Hepatocyte (in vitro differentiated cells): ENCODE measurements around the gene WFDC1. TPM values are rescaled to one million over a fixed set of nuclear protein-coding genes. Genes with fewer than 3 reads are reported as not detected.

Experiments
- DNase-seq: peaks from one replicate; pipeline ENCODE4 v3.0.0-alpha.2; 2016; ENCODE audit warnings: low spot score
- H2AFZ ChIP-seq: fragments of 200-600 bp; sonication (generic); 2 replicates; pipeline ENCODE4 v1.6.0; 2016; ENCODE audit warnings: antibody characterized with exemption, mild to moderate bottlenecking
- H3K27ac ChIP-seq: fragments of 200-600 bp; sonication (generic); 2 replicates; pipeline ENCODE4 v1.5.1; 2016; ENCODE audit warnings: mild to moderate bottlenecking
- H3K27me3 ChIP-seq: fragments of 200-600 bp; sonication (generic); 2 replicates; pipeline ENCODE4 v1.6.1; 2016
- H3K36me3 ChIP-seq: fragments of 200-600 bp; sonication (generic); replicated peaks from 2 replicates; pipeline ENCODE4 v1.5.1; 2016; ENCODE audit warnings: low read depth; ENCODE audit not compliant: insufficient read depth
- H3K4me1 ChIP-seq: fragments of 200-600 bp; sonication (generic); 2 replicates; pipeline ENCODE4 v1.5.1; 2016; ENCODE audit warnings: mild to moderate bottlenecking, moderate library complexity; ENCODE audit not compliant: insufficient read depth
- H3K4me2 ChIP-seq: fragments of 200-600 bp; sonication (generic); 2 replicates; pipeline ENCODE4 v1.6.0; 2016
- H3K4me3 ChIP-seq: fragments of 200-600 bp; sonication (generic); 2 replicates; pipeline ENCODE4 v1.5.1; 2016; ENCODE audit warnings: mild to moderate bottlenecking
- H3K79me2 ChIP-seq: fragments of 200-600 bp; sonication (generic); 2 replicates; pipeline ENCODE4 v1.6.0; 2017; ENCODE audit warnings: mild to moderate bottlenecking
- H3K9me2 ChIP-seq: fragments of 200-600 bp; sonication (generic); replicated peaks from 2 replicates; pipeline ENCODE4 v1.6.0; 2017; ENCODE audit warnings: mild to moderate bottlenecking; ENCODE audit not compliant: insufficient read depth
- H3K9me3 ChIP-seq: fragments of 200-600 bp; sonication (generic); 2 replicates; pipeline ENCODE4 v1.5.1; 2016; ENCODE audit warnings: low read depth, mild to moderate bottlenecking
- H4K20me1 ChIP-seq: fragments of 200-600 bp; sonication (generic); 2 replicates; pipeline ENCODE4 v1.6.0; 2016; ENCODE audit warnings: mild to moderate bottlenecking; ENCODE audit not compliant: insufficient read depth, poor library complexity, severe bottlenecking
- CTCF ChIP-seq: fragments of 200-600 bp; sonication (generic); IDR thresholded peaks from 2 replicates; pipeline ENCODE4 v1.5.1; 2016; ENCODE audit warnings: antibody characterized with exemption, mild to moderate bottlenecking; ENCODE audit not compliant: poor library complexity
- EZH2 ChIP-seq: fragments of 200-600 bp; sonication (generic); IDR thresholded peaks from 2 replicates; pipeline ENCODE4 v1.6.1; 2016; ENCODE audit warnings: antibody characterized with exemption, mild to moderate bottlenecking, borderline replicate concordance
- EZH2phosphoT487 ChIP-seq: fragments of 200-600 bp; sonication (generic); IDR thresholded peaks from one replicate; pipeline ENCODE4 v1.6.1; 2018; ENCODE audit warnings: antibody characterized with exemption, mild to moderate bottlenecking, low read depth, moderate library complexity; ENCODE audit not compliant: unreplicated experiment, severe bottlenecking
- WGBS: methylation state at CpG from one replicate; pipeline ENCODE4 v1.1.6; 2016; ENCODE audit warnings: low lambda C conversion rate; ENCODE audit errors: missing lambda C conversion rate; 5-methylcytosine and 5-hydroxymethylcytosine counted together
- polyA plus RNA-seq: library from polyadenylated mRNA; unstranded; fragments of >200 nt; fragmentation: Nextera tagmentation; extraction: Ambion mirVana; gene quantifications from 2 replicates; pipeline ENCODE4 v1.2.1, GENCODE V29; 2016
- total RNA-seq: library from RNA; depleted of rRNA; stranded (reverse); fragments of >200 nt; gene quantifications from 2 replicates; pipeline ENCODE4 v1.2.3, GENCODE V29; 2014

Gene WFDC1
- total and polyA plus RNA-seq, 2 experiments from 2014 or later: 12.9 to 16.9 TPM

GRCh38 chr16:84329016-84329415, 34.3 kb downstream of the WFDC1 start:
- Histone ChIP-seq H3K27ac (no peak overlapping the region), H3K4me1 (no peaks in the 10 kb centered on the region), H3K9me3 (no peaks in the 10 kb centered on the region), H2AFZ (no peak overlapping the region), H3K4me2 (no peak overlapping the region), H4K20me1 (no peaks in the 10 kb centered on the region), H3K36me3 (no peaks in the 10 kb centered on the region), H3K9me2 (no peaks in the 10 kb centered on the region), H3K79me2 (no peaks in the 10 kb centered on the region), H3K27me3 (no peaks in the 10 kb centered on the region), H3K4me3 (no peak overlapping the region)
- TF ChIP-seq EZH2 (no peak), CTCF (no peak), EZH2phosphoT487 (no peak)
- WGBS: 94% methylated on average over 8 of the region's 8 CpGs
- no peak for DNase-seq

- Histone ChIP-seq H3K4me1 (no peaks in the 10 kb centered on the region), H3K9me2 (no peaks in the 10 kb centered on the region), H3K79me2 (no peaks in the 10 kb centered on the region), H3K27ac (no peak overlapping the region), H3K4me3 (no peak overlapping the region), H3K9me3 (no peaks in the 10 kb centered on the region), H3K27me3 (no peaks in the 10 kb centered on the region), H3K36me3 (no peaks in the 10 kb centered on the region), H3K4me2 (no peak overlapping the region), H2AFZ (no peak overlapping the region), H4K20me1 (no peaks in the 10 kb centered on the region)
- TF ChIP-seq EZH2phosphoT487 (no peak), CTCF (no peak), EZH2 (no peak)
- no peak for DNase-seq
- 84% methylated on average over 18 of the region's 18 CpGs for WGBS
Observed at GRCh38 chr16:84329843-84330684, 35.4 kb downstream of the WFDC1 start.

GRCh38 chr16:84330685-84331050, 36.0 kb downstream of the WFDC1 start:
- H3K9me3 ChIP-seq: no peaks in the 10 kb centered on the region
- WGBS: 91% methylated on average over 5 of the region's 5 CpGs
- H3K27me3 ChIP-seq: no peaks in the 10 kb centered on the region
- H3K4me1 ChIP-seq: no peaks in the 10 kb centered on the region
- no peak overlapping the region for H3K4me2 ChIP-seq
- TF ChIP-seq EZH2: no peak
- TF ChIP-seq CTCF: no peak
- TF ChIP-seq EZH2phosphoT487: no peak
- no peaks in the 10 kb centered on the region for H3K9me2 ChIP-seq
- H4K20me1 ChIP-seq: no peaks in the 10 kb centered on the region
- no peak overlapping the region for H3K27ac ChIP-seq
- H3K36me3 ChIP-seq: no peaks in the 10 kb centered on the region
- no peak overlapping the region for H2AFZ ChIP-seq
- H3K79me2 ChIP-seq: no peaks in the 10 kb centered on the region
- no peak overlapping the region for H3K4me3 ChIP-seq
- no peak for DNase-seq
